Measurements from ENCODE around the gene NELL1. TPM values are rescaled to one million over a fixed set of nuclear protein-coding genes. Genes with fewer than 3 reads are reported as not detected.

NELL1 gene
- total RNA-seq, 1 experiment from 2014 or later, result 0.22 TPM

DNA sequence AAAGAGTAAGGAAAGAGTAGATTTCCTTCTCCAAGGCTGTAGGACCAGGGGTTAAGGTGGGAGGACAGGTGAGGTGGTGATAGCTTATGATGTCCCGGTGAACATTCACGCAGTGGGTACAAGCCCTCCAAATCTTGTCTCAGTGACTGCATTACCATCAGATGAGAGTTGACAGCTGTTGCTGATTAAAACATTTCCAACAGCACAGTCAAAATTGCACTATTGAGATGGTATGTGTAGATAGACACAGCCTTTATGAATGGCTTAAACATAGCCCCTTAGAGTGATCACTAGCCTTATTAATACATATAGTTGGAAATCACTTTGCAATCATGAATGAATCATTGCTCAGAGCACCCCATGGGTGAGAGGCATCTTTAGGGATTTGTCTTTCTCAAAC lies 7.3 kb downstream of the NELL1 start:
- H3K23ac ChIP-seq (ENCODE audit: insufficient read length, low read depth, low read length), result no peak overlapping the region
- H3K4me1 ChIP-seq (ENCODE audit: insufficient read depth, low read length), result no peaks in the 10 kb centered on the region
- H2BK20ac ChIP-seq (ENCODE audit: low read depth, low read length, poor library complexity, severe bottlenecking), result no peak overlapping the region
- no peaks in the 10 kb centered on the region for H4K20me1 ChIP-seq (ENCODE audit: control insufficient read depth, insufficient read depth, insufficient read length)
- H4K5ac ChIP-seq (ENCODE audit: insufficient read length, low read depth, low read length), result no peak overlapping the region
- H4K8ac ChIP-seq (replicated peaks; ENCODE audit: insufficient read length, low read depth, low read length), result no peak overlapping the region
- no peak overlapping the region for H2BK120ac ChIP-seq (ENCODE audit: low read depth, low read length, poor library complexity, severe bottlenecking)
- Mint-ChIP-seq H3K27ac (no peak overlapping the region), H3K9me3 (no peaks in the 10 kb centered on the region), H3K27me3 (ENCODE audit: low read depth) (peaks cover 18% of the 10 kb centered on the region), H3K4me3 (no peak overlapping the region), H3K36me3 (ENCODE audit: insufficient read depth in 1 of 3, low read depth in 3 of 3) (no peaks in the 10 kb centered on the region), H3K4me1 (peaks cover 7% of the 10 kb centered on the region in 2 experiments)
- TF ChIP-seq, protein P1, sequence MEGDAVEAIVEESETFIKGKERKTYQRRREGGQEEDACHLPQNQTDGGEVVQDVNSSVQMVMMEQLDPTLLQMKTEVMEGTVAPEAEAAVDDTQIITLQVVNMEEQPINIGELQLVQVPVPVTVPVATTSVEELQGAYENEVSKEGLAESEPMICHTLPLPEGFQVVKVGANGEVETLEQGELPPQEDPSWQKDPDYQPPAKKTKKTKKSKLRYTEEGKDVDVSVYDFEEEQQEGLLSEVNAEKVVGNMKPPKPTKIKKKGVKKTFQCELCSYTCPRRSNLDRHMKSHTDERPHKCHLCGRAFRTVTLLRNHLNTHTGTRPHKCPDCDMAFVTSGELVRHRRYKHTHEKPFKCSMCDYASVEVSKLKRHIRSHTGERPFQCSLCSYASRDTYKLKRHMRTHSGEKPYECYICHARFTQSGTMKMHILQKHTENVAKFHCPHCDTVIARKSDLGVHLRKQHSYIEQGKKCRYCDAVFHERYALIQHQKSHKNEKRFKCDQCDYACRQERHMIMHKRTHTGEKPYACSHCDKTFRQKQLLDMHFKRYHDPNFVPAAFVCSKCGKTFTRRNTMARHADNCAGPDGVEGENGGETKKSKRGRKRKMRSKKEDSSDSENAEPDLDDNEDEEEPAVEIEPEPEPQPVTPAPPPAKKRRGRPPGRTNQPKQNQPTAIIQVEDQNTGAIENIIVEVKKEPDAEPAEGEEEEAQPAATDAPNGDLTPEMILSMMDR (conservative IDR thresholded peaks at IDR 0.05), result no peak
- no peak overlapping the region for H3K4me2 ChIP-seq (ENCODE audit: insufficient read depth, insufficient read length, low read length)
- H3T11ph ChIP-seq (ENCODE audit: low read length), result no peak overlapping the region
- no peak overlapping the region for H3K14ac ChIP-seq (ENCODE audit: insufficient read depth, low read length)
- no peaks in the 10 kb centered on the region for H3K79me2 ChIP-seq (ENCODE audit: insufficient read depth, low read length)
- no peak overlapping the region for H4K91ac ChIP-seq (ENCODE audit: insufficient read length, low read depth, low read length)
- H3K56ac ChIP-seq (ENCODE audit: insufficient read length, low read depth, low read length), result no peak overlapping the region
- H3K27ac ChIP-seq (ENCODE audit: insufficient read length, low read depth, low read length), result no peak overlapping the region
- no peak overlapping the region for H2AK5ac ChIP-seq (ENCODE audit: insufficient read length, low read length)
- no peak overlapping the region for H2BK5ac ChIP-seq (ENCODE audit: insufficient read length, low read length)
- no CpG with 5 or more reads among the region's 2 CpGs for WGBS (ENCODE audit: extremely low coverage, insufficient read length, low lambda C conversion rate)
- H2BK15ac ChIP-seq (ENCODE audit: low read depth, low read length), result no peak overlapping the region
- DNase-seq, result no peak
- H3K27me3 ChIP-seq (ENCODE audit: insufficient read depth, low read length), result peaks cover 7% of the 10 kb centered on the region; the same call in 1 of the 2 replicates
- H2AFZ ChIP-seq (ENCODE audit: low read length), result no peak overlapping the region
- no peak overlapping the region for H3K4ac ChIP-seq (ENCODE audit: low read depth, low read length)
- H3K9ac ChIP-seq (ENCODE audit: extremely low read depth, insufficient read length, low read length), result no peak overlapping the region
- no peaks in the 10 kb centered on the region for H3K9me3 ChIP-seq (ENCODE audit: control insufficient read depth, low read depth, low read length)
- no peak overlapping the region for H3K18ac ChIP-seq (ENCODE audit: insufficient read length, low read depth, low read length)
- no peak overlapping the region for H2BK12ac ChIP-seq (ENCODE audit: insufficient read length, low read depth, low read length)
- H3K79me1 ChIP-seq (ENCODE audit: insufficient read depth, low read depth, low read length, poor library complexity, severe bottlenecking), result no peaks in the 10 kb centered on the region
- no peaks in the 10 kb centered on the region for H3K23me2 ChIP-seq (ENCODE audit: insufficient read length, low read depth, low read length, poor library complexity, severe bottlenecking)

Data from H9 (cell line).